ENCODE measurements around the gene TNFAIP8L2.

DNA sequence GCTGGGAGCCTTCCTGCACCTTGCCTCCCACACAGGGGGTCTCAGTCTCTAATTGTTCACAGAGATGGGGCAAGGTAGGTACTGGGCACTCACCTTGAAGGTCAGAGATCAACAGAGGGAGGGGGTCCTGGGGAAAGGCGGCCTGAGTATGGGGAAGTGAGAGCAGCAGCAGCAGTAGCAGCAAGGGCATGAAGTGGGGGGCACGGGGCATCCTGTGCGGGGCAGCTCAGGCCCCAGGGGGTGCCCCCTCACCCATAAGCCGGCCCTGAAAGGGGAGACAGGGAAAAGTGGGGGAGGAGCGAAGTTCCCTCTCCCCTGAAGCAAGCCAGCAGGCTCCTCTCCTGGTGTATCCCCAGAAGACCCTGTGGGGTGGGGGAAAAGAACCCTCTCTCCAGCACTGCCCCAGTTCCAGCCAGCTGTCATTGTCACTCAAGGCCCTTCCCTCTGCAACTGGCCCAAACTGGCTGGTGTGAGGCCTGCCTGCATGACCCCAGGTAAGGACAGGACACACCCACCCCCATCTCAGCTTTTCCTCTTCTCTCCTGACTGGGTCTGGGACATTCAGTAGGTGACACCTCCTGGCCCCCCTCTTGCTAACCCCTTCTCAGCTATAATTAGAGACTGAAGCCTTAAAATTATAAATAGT lies 13.9 kb upstream of the TNFAIP8L2 start:
- TF ChIP-seq, protein P1, sequence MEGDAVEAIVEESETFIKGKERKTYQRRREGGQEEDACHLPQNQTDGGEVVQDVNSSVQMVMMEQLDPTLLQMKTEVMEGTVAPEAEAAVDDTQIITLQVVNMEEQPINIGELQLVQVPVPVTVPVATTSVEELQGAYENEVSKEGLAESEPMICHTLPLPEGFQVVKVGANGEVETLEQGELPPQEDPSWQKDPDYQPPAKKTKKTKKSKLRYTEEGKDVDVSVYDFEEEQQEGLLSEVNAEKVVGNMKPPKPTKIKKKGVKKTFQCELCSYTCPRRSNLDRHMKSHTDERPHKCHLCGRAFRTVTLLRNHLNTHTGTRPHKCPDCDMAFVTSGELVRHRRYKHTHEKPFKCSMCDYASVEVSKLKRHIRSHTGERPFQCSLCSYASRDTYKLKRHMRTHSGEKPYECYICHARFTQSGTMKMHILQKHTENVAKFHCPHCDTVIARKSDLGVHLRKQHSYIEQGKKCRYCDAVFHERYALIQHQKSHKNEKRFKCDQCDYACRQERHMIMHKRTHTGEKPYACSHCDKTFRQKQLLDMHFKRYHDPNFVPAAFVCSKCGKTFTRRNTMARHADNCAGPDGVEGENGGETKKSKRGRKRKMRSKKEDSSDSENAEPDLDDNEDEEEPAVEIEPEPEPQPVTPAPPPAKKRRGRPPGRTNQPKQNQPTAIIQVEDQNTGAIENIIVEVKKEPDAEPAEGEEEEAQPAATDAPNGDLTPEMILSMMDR (IDR thresholded peaks at IDR 0.05; ENCODE audit: poor library complexity, severe bottlenecking): no peak
- no peak for TF ChIP-seq EZH2 (IDR thresholded peaks at IDR 0.05; ENCODE audit: borderline replicate concordance, insufficient read depth, low read length, poor library complexity, severe bottlenecking)
- no peak for TF ChIP-seq RAD21 (conservative IDR thresholded peaks at IDR 0.05)
- no peak for TF ChIP-seq EP300 (conservative IDR thresholded peaks at IDR 0.05; ENCODE audit: poor library complexity, severe bottlenecking)
- no peak for TF ChIP-seq MXI1 (conservative IDR thresholded peaks at IDR 0.05; ENCODE audit: poor library complexity, severe bottlenecking)

All from neural cell (in vitro differentiated cells).